HEK293T (cell line): Measurements from ENCODE around the gene ZBTB48.

Experiments
- BHLHE40 ChIP-seq: fragments of 450-650 bp; IDR thresholded peaks from 2 replicates; pipeline ENCODE4 v1.6.1; 2016; ENCODE audit warnings: mild to moderate bottlenecking, moderate library complexity, borderline replicate concordance
- ELF4 ChIP-seq: fragments of 450-650 bp; IDR thresholded peaks from 2 replicates; pipeline ENCODE4 v1.6.1; 2017; ENCODE audit warnings: antibody characterized with exemption
- FOXM1 ChIP-seq: fragments of 450-650 bp; IDR thresholded peaks from 2 replicates; pipeline ENCODE4 v1.6.1; 2017; ENCODE audit warnings: mild to moderate bottlenecking, borderline replicate concordance
- NFRKB ChIP-seq: fragments of 450-650 bp; IDR thresholded peaks from 2 replicates; pipeline ENCODE4 v1.6.1; 2016; ENCODE audit warnings: mild to moderate bottlenecking, moderate library complexity

DNA sequence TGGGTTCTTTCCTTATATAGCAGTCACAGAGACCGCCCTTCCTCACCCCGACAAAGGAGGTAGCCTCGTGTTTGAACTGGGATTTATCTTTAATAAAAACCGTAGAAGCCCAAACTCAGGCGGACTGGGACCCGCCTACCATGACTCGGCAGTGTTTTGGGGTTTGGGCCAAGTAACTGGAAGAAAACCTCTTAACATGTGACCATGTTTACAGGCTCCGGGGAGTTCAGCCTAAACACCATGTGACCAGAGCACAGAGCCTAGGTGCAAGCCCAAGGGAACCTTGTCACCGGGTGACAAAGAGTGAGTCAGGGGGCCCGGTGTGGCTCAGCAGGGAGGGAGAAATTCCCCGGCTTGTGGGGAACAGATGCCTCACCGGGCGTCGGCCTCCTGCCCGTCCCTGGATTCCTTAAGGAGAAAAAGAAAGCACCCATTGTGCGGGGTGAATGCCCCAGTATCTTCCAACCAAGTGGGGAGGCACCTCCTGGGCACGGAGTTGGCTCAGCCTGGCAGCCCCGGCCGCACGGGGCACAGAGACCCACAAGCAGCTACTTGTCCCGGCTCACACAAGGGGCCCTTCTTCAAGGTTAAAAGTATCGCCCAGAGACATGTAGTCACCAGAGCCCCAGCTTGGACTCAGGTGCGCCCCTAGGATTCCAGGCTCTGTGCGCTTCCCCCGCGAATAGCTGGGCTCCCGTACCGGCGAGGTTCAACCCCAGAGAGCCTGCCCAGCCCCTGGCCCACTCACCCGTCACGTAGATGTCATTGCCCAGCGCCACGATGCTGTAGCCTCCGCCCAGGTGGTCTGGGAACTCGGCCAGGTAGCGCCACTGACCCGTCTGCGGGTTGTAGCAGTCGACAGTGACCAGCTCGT is 21.5 kb downstream of the ZBTB48 start:
- TF ChIP-seq BHLHE40 (no peak), NFRKB (no peak), FOXM1 (no peak), ELF4 (no peak)
